GM20431 (cell line): Measurements from ENCODE around the gene GLRA2.
"Not testable (repeated sequence)": the region's sequence is repeated elsewhere in the genome, so short reads cannot be mapped to it uniquely, and the experiment has no call there.

ENCODE experiments used
- in situ Hi-C: fragments of 300-500 bp; cut with MseI, MboI; formaldehyde crosslinking; loops from one replicate; pipeline ENCODE4 v1.15.0; 2020; ENCODE audit warnings: low sequenced_read_pairs; ENCODE audit not compliant: unreplicated experiment

Gene GLRA2

GRCh38 chrX:14590216-14590615 lies 60.9 kb downstream of the GLRA2 start:
- in situ Hi-C loops, result no loop called here

GRCh38 chrX:14590693-14591424 lies 61.5 kb downstream of the GLRA2 start:
- in situ Hi-C loops, result no loop called here

- in situ Hi-C loops, result no loop called here
These were observed 62.6 kb downstream of the GLRA2 start for GRCh38 chrX:14591976-14592375.

GRCh38 chrX:14594521-14594920 lies 65.2 kb downstream of the GLRA2 start:
- in situ Hi-C loops, result no loop called here

- in situ Hi-C loops, result no loop called here
These were observed 69.0 kb downstream of the GLRA2 start for GRCh38 chrX:14598330-14598729.

GRCh38 chrX:14607446-14607985 lies 78.2 kb downstream of the GLRA2 start:
- in situ Hi-C loops, result no loop called here

- in situ Hi-C loops, result not testable (repeated sequence)
These were observed 83.1 kb downstream of the GLRA2 start for GRCh38 chrX:14612450-14612849.

- in situ Hi-C loops, result no loop called here
These were observed 87.0 kb downstream of the GLRA2 start for GRCh38 chrX:14616301-14616700.

- in situ Hi-C loops, result no loop called here
These were observed 87.5 kb downstream of the GLRA2 start for GRCh38 chrX:14616836-14617235.

GRCh38 chrX:14618177-14618965 lies 89.0 kb downstream of the GLRA2 start:
- in situ Hi-C loops, result no loop called here

- in situ Hi-C loops, result no loop called here
These were observed 101.4 kb downstream of the GLRA2 start for GRCh38 chrX:14630733-14631132.

- in situ Hi-C loops, result no loop called here
These were observed 112.6 kb downstream of the GLRA2 start for GRCh38 chrX:14641681-14642655.

GRCh38 chrX:14660970-14661369 lies 131.6 kb downstream of the GLRA2 start:
- in situ Hi-C loops, result no loop called here

GRCh38 chrX:14670819-14671218 lies 141.5 kb downstream of the GLRA2 start:
- in situ Hi-C loops, result no loop called here

GRCh38 chrX:14672611-14673172 lies 143.4 kb downstream of the GLRA2 start:
- in situ Hi-C loops, result no loop called here

GRCh38 chrX:14673236-14673635 lies 143.9 kb downstream of the GLRA2 start:
- in situ Hi-C loops, result no loop called here

- in situ Hi-C loops, result no loop called here
These were observed 144.4 kb downstream of the GLRA2 start for GRCh38 chrX:14673764-14674163.

GRCh38 chrX:14675500-14675899 lies 146.2 kb downstream of the GLRA2 start:
- in situ Hi-C loops, result no loop called here

GRCh38 chrX:14676431-14676830 lies 147.1 kb downstream of the GLRA2 start:
- in situ Hi-C loops, result no loop called here

- in situ Hi-C loops, result not testable (repeated sequence)
These were observed 159.0 kb downstream of the GLRA2 start for GRCh38 chrX:14688331-14688730.
